GM23338 (cell line): ENCODE data around the gene RAB6A. TPM values are rescaled to one million over a fixed set of nuclear protein-coding genes. Genes with fewer than 3 reads are reported as not detected.

Experiments
- ATAC-seq: fragments of 200-7000 bp; cut with Tn5 transposase; 3 replicates; pipeline ENCODE4 v1.9.1; 2020
- DNase-seq: peaks from one replicate; pipeline ENCODE4 v3.0.0-alpha.2; 2015; ENCODE audit warnings: low spot score
- H2AFZ ChIP-seq: fragments of 200-600 bp; sonication (generic); 2 replicates; pipeline ENCODE4 v1.8.0; 2016; ENCODE audit warnings: antibody characterized with exemption, mild to moderate bottlenecking, moderate library complexity
- H3F3A ChIP-seq: fragments of 200-600 bp; sonication (generic); replicated peaks from 2 replicates; pipeline ENCODE4 v1.8.0; 2017; ENCODE audit warnings: antibody characterized with exemption, mixed run types, low read depth
- H3K27ac ChIP-seq: fragments of 200-600 bp; sonication (generic); 2 replicates; pipeline ENCODE4 v1.6.1; 2016; ENCODE audit warnings: low read depth
- H3K27me3 ChIP-seq: fragments of 200-600 bp; sonication (generic); 2 replicates; pipeline ENCODE4 v1.8.0; 2016; ENCODE audit warnings: mild to moderate bottlenecking, mixed run types, moderate library complexity; ENCODE audit not compliant: insufficient read depth
- H3K36me3 ChIP-seq: fragments of 200-600 bp; sonication (generic); 2 replicates; pipeline ENCODE4 v1.8.0; 2016; ENCODE audit warnings: mild to moderate bottlenecking; ENCODE audit not compliant: insufficient read depth
- H3K4me1 ChIP-seq: fragments of 200-600 bp; sonication (generic); 2 replicates; pipeline ENCODE4 v1.8.0; 2016; ENCODE audit warnings: mild to moderate bottlenecking, moderate library complexity; ENCODE audit not compliant: insufficient read depth
- H3K4me2 ChIP-seq: fragments of 200-600 bp; sonication (generic); 2 replicates; pipeline ENCODE4 v1.7.1; 2017; ENCODE audit warnings: mixed run types
- H3K4me3 ChIP-seq: fragments of 200-600 bp; sonication (generic); 2 replicates; pipeline ENCODE4 v1.6.1; 2016; ENCODE audit warnings: mixed run types
- H3K79me2 ChIP-seq: fragments of 200-600 bp; sonication (generic); replicated peaks from 2 replicates; pipeline ENCODE4 v1.8.0; 2017; ENCODE audit warnings: mild to moderate bottlenecking; ENCODE audit not compliant: insufficient read depth
- H3K9me2 ChIP-seq: fragments of 200-600 bp; sonication (generic); 2 replicates; pipeline ENCODE4 v1.8.0; 2017; ENCODE audit not compliant: insufficient read depth
- H4K20me1 ChIP-seq: fragments of 200-600 bp; sonication (generic); replicated peaks from 2 replicates; pipeline ENCODE4 v1.8.0; 2017; ENCODE audit warnings: mild to moderate bottlenecking; ENCODE audit not compliant: insufficient read depth
- H3K27ac Mint-ChIP-seq: 2 replicates; pipeline ENCODE4 v1.8.0; 2020; ENCODE audit warnings: inconsistent platforms, mild to moderate bottlenecking, moderate library complexity, mixed read lengths
- H3K27me3 Mint-ChIP-seq: 3 replicates; pipeline ENCODE4 v1.8.0; 2022; ENCODE audit warnings: low read depth, mild to moderate bottlenecking, moderate library complexity, mixed read lengths, inconsistent platforms; ENCODE audit not compliant: insufficient read depth, poor library complexity
- H3K36me3 Mint-ChIP-seq: 3 replicates; pipeline ENCODE4 v1.8.0; 2021; ENCODE audit warnings: low read depth, mild to moderate bottlenecking, inconsistent platforms, moderate library complexity, mixed read lengths
- H3K4me1 Mint-ChIP-seq: 3 replicates; pipeline ENCODE4 v1.8.0; 2020; ENCODE audit warnings: mild to moderate bottlenecking, inconsistent platforms, mixed read lengths
- H3K4me3 Mint-ChIP-seq: 3 replicates; pipeline ENCODE4 v1.8.0; 2021; ENCODE audit warnings: moderate library complexity, mild to moderate bottlenecking, inconsistent platforms, mixed read lengths
- H3K9me3 Mint-ChIP-seq: 3 replicates; pipeline ENCODE4 v1.8.0; 2020; ENCODE audit warnings: moderate library complexity, mild to moderate bottlenecking, inconsistent platforms, mixed read lengths
- JUNB ChIP-seq: IDR thresholded peaks from one replicate; pipeline ENCODE4 v1.6.1; 2016; ENCODE audit warnings: antibody characterized with exemption; ENCODE audit not compliant: unreplicated experiment
- POLR2AphosphoS5 ChIP-seq: IDR thresholded peaks from 2 replicates; pipeline ENCODE4 v1.6.1; 2016; ENCODE audit warnings: antibody characterized with exemption, low read depth
- STAT1 ChIP-seq: IDR thresholded peaks from one replicate; pipeline ENCODE4 v1.6.1; 2016; ENCODE audit warnings: antibody characterized with exemption; ENCODE audit not compliant: unreplicated experiment
- polyA plus RNA-seq: library from polyadenylated mRNA; unstranded; fragments of >200 nt; fragmentation: Nextera tagmentation; extraction: Ambion mirVana; gene quantifications from 2 replicates; pipeline ENCODE4 v1.2.1, GENCODE V29; 2016
- total RNA-seq: library from RNA; depleted of rRNA; stranded (reverse); fragments of >200 nt; shearing (Covaris generic); gene quantifications from 2 replicates; pipeline ENCODE4 v1.2.3, GENCODE V29; 2014
- TF ChIP-seq, protein P1 (sequence below): IDR thresholded peaks from 2 replicates; pipeline ENCODE4 v1.6.1; 2016; ENCODE audit warnings: antibody characterized with exemption
- TF ChIP-seq, protein P2 (sequence below): IDR thresholded peaks from one replicate; pipeline ENCODE4 v1.6.1; 2018; ENCODE audit warnings: antibody characterized with exemption; ENCODE audit not compliant: unreplicated experiment
- TF ChIP-seq, protein P3 (sequence below), 2 experiments: fragments of 200-600 bp in 1 of 2; sonication (generic) in 1 of 2; conservative IDR thresholded peaks; 2 replicates each; pipeline versions ENCODE4 v1.5.1 to v1.6.1; 2016 to 2017; ENCODE audit warnings: antibody characterized with exemption in 2 of 2, low read depth in 2 of 2, mild to moderate bottlenecking in 2 of 2, moderate library complexity in 1 of 2

RAB6A gene
- total and polyA plus RNA-seq, 2 experiments from 2014 or later: 61.1 to 127 TPM

DNA sequence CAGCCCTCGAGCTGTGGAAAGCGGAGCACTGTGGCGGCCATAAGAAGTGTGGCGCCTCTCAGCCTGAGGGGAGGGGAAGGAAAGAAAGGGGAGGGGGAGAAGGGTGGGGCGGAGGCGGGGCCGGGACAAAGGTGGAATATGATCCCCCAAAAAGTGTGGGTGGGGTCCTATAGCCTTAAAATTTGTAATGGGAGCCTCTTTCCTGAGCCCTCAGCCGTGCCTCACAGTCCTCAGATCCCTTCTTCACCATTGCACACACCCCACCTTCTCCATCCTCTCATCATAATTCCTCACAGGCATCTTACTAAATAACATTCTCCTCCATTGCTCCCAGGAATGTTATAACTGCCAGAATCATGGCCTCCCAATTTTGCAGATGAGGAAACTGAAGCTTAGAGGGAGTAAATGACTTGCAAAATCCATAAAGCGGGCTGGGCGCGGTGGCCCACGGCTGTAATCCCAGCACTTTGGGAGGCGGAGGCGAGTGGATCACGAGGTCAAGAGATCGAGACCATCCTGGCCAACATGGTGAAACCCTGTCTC is 600 bp upstream of the RAB6A start:
- no peak for ATAC-seq
- Histone ChIP-seq H3K27me3 (no peaks in the 10 kb centered on the region), H3K9me2 (no peaks in the 10 kb centered on the region), H3K4me2 (peak overlapping the region; percentile 67; the same call in 1 of the 2 replicates), H3K79me2 (peaks cover 38% of the 10 kb centered on the region), H2AFZ (no peak overlapping the region; the same call in 1 of the 2 replicates), H3K4me1 (peaks cover 20% of the 10 kb centered on the region), H3K4me3 (peak overlapping the region; percentile 99), H3K36me3 (no peaks in the 10 kb centered on the region), H3K27ac (peak overlapping the region; percentile 81), H3F3A (0 out of 2 replicates have a peak, but pooled peaks cover 3% of the 10 kb centered on the region), H4K20me1 (peaks cover 7% of the 10 kb centered on the region)
- Mint-ChIP-seq H3K27ac (peak overlapping the region; percentile 94), H3K9me3 (peaks cover 3% of the 10 kb centered on the region; the same call in 1 of the 3 replicates), H3K4me1 (peaks cover 17% of the 10 kb centered on the region; the same call in 2 of the 3 replicates), H3K36me3 (no peaks in the 10 kb centered on the region; the same call in 2 of the 3 replicates), H3K4me3 (peak overlapping the region; percentile 95), H3K27me3 (peaks cover 8% of the 10 kb centered on the region)
- DNase-seq: no peak
- TF ChIP-seq, protein P1, sequence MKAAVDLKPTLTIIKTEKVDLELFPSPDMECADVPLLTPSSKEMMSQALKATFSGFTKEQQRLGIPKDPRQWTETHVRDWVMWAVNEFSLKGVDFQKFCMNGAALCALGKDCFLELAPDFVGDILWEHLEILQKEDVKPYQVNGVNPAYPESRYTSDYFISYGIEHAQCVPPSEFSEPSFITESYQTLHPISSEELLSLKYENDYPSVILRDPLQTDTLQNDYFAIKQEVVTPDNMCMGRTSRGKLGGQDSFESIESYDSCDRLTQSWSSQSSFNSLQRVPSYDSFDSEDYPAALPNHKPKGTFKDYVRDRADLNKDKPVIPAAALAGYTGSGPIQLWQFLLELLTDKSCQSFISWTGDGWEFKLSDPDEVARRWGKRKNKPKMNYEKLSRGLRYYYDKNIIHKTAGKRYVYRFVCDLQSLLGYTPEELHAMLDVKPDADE: peak; percentile 68; the same call in 1 of the 2 replicates
- no peak for TF ChIP-seq JUNB
- peak; percentile 69 for TF ChIP-seq POLR2AphosphoS5

DNA sequence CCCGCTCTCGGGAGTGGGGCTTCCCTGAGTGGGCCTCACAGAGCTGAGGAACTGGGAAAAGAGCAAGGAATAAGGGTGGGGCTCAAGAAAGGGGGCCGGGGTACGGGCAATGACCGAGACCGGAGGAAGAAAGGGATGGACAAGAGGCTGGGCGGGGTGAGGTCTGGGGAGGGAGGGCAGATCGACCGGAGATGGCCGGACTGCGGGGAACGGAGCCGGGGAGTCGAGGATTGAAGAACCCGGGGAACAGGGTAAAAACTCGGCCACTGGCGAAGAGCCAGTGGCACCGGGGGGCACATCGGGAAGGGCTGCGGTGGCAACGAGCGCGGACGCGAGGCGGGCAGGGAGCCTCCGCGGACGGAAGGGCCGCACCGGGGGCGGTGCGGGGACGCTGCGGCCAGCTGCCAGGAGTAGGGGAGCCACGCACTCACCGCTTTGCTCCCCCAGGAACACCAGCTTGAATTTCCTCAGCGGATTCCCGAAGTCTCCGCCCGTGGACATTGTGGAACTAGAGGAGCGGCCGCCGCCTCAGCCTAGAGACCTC is 667 bp downstream of the RAB6A start:
- Histone ChIP-seq H3F3A (0 out of 2 replicates have a peak, but pooled peaks cover 3% of the 10 kb centered on the region), H3K4me2 (peak overlapping the region; percentile 73), H2AFZ (peak overlapping the region; percentile 83), H3K27ac (peak overlapping the region; percentile 67; the same call in 1 of the 2 replicates), H3K4me3 (peak overlapping the region; percentile 99), H3K79me2 (peaks cover 51% of the 10 kb centered on the region), H3K4me1 (peaks cover 20% of the 10 kb centered on the region), H3K27me3 (no peaks in the 10 kb centered on the region), H3K36me3 (no peaks in the 10 kb centered on the region), H4K20me1 (peaks cover 7% of the 10 kb centered on the region), H3K9me2 (no peaks in the 10 kb centered on the region)
- Mint-ChIP-seq H3K27ac (peak overlapping the region; percentile 46), H3K9me3 (peaks cover 3% of the 10 kb centered on the region; the same call in 1 of the 3 replicates), H3K27me3 (peaks cover 9% of the 10 kb centered on the region), H3K4me1 (peaks cover 17% of the 10 kb centered on the region; the same call in 2 of the 3 replicates), H3K36me3 (no peaks in the 10 kb centered on the region; the same call in 1 of the 3 replicates), H3K4me3 (peak overlapping the region; percentile 95)
- peak; percentile 61 for DNase-seq
- peak; percentile 30 for ATAC-seq
- TF ChIP-seq STAT1 (no peak), POLR2AphosphoS5 (0 out of 2 replicates have a peak, but pooled peaks have one; percentile 9)
- TF ChIP-seq, protein P2, sequence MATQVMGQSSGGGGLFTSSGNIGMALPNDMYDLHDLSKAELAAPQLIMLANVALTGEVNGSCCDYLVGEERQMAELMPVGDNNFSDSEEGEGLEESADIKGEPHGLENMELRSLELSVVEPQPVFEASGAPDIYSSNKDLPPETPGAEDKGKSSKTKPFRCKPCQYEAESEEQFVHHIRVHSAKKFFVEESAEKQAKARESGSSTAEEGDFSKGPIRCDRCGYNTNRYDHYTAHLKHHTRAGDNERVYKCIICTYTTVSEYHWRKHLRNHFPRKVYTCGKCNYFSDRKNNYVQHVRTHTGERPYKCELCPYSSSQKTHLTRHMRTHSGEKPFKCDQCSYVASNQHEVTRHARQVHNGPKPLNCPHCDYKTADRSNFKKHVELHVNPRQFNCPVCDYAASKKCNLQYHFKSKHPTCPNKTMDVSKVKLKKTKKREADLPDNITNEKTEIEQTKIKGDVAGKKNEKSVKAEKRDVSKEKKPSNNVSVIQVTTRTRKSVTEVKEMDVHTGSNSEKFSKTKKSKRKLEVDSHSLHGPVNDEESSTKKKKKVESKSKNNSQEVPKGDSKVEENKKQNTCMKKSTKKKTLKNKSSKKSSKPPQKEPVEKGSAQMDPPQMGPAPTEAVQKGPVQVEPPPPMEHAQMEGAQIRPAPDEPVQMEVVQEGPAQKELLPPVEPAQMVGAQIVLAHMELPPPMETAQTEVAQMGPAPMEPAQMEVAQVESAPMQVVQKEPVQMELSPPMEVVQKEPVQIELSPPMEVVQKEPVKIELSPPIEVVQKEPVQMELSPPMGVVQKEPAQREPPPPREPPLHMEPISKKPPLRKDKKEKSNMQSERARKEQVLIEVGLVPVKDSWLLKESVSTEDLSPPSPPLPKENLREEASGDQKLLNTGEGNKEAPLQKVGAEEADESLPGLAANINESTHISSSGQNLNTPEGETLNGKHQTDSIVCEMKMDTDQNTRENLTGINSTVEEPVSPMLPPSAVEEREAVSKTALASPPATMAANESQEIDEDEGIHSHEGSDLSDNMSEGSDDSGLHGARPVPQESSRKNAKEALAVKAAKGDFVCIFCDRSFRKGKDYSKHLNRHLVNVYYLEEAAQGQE: no peak
- TF ChIP-seq, protein P3, sequence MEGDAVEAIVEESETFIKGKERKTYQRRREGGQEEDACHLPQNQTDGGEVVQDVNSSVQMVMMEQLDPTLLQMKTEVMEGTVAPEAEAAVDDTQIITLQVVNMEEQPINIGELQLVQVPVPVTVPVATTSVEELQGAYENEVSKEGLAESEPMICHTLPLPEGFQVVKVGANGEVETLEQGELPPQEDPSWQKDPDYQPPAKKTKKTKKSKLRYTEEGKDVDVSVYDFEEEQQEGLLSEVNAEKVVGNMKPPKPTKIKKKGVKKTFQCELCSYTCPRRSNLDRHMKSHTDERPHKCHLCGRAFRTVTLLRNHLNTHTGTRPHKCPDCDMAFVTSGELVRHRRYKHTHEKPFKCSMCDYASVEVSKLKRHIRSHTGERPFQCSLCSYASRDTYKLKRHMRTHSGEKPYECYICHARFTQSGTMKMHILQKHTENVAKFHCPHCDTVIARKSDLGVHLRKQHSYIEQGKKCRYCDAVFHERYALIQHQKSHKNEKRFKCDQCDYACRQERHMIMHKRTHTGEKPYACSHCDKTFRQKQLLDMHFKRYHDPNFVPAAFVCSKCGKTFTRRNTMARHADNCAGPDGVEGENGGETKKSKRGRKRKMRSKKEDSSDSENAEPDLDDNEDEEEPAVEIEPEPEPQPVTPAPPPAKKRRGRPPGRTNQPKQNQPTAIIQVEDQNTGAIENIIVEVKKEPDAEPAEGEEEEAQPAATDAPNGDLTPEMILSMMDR (conservative IDR thresholded peaks at IDR 0.05; ENCODE audit: low read depth in 2 of 2): no peak
